SK-N-MC (cell line): ENCODE measurements around the gene BBS1.

Source experiments
- EZH2 ChIP-seq: fragments of 200-600 bp; sonication (generic); IDR thresholded peaks from one replicate; pipeline ENCODE4 v1.6.1; 2017; ENCODE audit warnings: antibody characterized with exemption
- POLR2AphosphoS5 ChIP-seq: IDR thresholded peaks from 2 replicates; pipeline ENCODE4 v1.6.1; 2012; ENCODE audit warnings: mild to moderate bottlenecking, low read depth, low read length, borderline replicate concordance

- TF ChIP-seq EZH2 (no peak), POLR2AphosphoS5 (no peak)
Measured at GRCh38 chr11:66548041-66548440, 37.6 kb downstream of the BBS1 start.
